HG02852 (cell line): Measurements from ENCODE around the gene SERBP1.
"Not testable (repeated sequence)": the region's sequence is repeated elsewhere in the genome, so short reads cannot be mapped to it uniquely, and the experiment has no call there.

ENCODE experiments used
- ATAC-seq: cut with Tn5 transposase; IDR thresholded peaks from one replicate; pipeline ENCODE4 v1.9.1; 2021; ENCODE audit warnings: mild to moderate bottlenecking, moderate library complexity; ENCODE audit not compliant: unreplicated experiment

Gene SERBP1

DNA sequence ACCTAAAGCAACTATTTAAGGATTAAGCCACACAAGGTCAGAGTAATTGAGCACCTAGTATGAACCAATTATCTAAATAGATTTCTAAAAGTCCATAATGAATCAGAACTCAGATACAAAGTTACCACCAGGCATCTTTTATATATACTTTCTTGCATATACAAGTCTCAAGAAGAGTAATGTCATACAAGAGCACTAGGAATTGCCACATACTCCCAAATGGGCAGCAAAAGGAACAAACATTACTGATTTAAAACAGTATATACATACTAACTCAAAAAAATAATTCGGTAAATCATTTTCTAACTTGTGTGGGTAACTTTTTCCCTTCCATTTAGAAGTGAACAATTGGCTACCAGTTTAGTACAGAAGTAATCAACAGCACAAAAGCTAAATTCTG lies 22.1 kb downstream of the SERBP1 start:
- no peak for ATAC-seq

DNA sequence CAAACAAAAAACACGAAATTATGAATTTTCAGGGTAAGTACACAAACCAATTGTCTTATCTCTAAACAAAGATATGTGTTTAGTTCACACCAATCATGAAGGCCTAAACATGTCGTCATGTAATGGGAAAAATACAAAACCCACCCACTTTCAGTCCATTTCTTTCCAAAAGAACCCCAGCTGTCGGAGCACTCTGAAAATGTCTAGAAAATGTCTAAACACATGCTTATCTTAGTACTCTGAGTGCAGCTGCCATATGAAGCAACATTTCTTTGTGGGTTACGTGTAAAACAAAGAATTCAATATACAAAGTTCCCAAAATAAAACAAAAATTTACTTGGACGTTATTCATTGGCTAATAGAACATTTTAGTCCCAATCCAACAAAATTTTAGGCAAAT lies 22.7 kb downstream of the SERBP1 start:
- no peak for ATAC-seq

DNA sequence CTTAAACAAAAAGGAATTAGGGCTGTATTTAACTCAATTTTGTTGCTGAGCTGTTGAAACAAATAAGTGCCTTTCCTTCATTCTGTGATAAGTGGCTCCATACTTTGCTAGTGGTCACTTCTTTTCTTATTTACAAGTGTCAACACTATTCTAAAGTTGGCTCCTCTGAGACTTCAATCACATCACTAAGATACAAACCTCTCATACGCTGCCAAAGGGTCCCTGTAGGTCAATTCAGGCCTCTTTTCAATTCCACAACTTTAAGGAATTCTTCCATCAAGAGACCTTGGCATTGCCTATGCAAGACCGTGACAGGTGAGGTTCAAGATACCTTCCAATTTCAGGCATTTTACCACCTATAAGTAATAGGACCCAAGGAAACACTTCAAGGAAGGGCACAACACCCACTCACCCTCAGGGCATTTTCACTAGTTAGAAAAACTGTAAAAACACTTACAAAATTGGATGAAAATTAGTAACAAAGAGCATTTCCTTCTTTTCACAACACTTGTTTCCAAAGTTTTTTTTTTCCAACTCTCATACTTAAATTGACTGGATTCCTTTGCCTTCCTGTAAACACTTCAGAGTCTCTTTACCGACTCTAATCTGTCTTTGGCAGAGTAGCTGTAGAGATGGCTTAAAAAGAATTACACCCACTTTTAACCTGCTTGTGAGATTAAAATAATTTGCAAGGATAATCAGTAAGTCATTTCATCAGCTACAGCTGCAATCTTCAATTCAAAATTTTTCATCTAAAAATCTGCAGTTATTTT lies 24.5 kb downstream of the SERBP1 start:
- ATAC-seq = no peak

DNA sequence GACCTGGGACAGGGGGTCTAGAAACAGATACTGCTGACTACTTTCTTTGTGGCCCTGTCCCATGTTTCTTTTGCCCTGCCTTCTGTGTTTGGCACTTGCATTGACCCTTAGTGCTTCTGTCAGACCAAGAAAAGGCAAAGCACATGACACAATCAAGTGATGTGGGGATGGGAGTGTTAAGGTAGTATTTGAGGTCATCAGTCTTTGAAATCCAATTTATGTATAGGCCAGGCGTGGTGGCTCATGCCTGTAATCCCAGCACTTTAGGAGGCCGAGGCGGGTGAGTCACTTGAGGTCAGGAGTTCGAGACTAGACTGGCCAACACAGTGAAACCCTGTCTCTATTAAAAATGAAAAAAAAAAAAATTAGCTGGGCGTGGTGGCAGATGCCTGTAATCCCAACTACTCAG lies 26.0 kb downstream of the SERBP1 start:
- no peak for ATAC-seq

DNA sequence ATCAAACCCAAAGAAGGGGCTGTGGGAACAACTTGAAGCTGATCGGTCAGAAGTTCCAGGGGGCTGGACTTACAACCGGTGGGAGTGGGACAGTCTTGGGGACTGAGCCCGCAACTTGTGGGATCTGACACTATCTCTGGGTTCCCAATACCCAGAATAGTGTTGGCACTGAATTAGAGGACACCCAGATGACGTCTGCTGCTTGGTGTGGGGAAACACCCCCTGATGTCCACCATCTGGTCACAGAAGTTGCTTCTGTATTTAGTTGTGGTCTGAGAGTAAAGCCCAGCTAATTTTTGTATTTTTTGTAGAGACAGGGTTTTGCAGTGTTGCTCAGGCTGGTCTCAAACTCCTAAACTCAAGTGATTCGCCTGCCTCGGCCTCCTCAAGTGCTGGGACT lies 28.8 kb downstream of the SERBP1 start:
- ATAC-seq = no peak

DNA sequence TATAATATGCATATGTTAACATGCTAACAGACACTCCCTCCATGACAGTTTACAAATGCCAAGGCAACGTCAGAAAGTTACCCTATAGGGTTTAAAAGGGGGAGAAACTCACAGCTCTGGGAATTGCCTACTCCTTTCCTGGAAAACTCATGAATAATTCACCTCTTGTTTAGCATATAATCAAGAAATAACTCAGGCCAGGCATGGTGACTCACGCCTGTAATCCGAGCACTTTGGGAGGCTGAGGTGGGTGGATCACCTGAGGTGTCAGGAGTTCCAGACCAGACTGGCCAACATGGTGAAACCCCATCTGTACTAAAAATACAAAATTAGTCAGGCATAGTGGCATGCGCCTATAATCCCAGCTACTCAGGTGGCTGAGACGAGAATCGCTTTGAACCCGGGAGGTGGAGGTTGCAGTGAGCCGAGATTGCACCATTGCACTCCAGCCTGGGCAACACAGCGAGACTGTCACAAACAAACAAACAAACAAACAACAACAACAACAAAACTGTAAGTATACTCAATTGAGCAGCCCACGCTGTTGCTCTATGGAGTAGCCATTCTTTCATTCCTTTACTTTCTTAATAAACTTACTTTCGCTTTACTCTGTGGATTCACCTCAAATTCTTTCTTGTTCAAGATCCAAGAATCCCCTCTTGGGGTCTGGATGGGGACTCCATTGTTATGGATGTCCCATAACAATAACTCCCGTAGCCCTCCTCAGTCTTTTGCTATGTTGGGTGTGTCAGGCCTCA lies 30.0 kb downstream of the SERBP1 start:
- not testable (repeated sequence) for ATAC-seq

DNA sequence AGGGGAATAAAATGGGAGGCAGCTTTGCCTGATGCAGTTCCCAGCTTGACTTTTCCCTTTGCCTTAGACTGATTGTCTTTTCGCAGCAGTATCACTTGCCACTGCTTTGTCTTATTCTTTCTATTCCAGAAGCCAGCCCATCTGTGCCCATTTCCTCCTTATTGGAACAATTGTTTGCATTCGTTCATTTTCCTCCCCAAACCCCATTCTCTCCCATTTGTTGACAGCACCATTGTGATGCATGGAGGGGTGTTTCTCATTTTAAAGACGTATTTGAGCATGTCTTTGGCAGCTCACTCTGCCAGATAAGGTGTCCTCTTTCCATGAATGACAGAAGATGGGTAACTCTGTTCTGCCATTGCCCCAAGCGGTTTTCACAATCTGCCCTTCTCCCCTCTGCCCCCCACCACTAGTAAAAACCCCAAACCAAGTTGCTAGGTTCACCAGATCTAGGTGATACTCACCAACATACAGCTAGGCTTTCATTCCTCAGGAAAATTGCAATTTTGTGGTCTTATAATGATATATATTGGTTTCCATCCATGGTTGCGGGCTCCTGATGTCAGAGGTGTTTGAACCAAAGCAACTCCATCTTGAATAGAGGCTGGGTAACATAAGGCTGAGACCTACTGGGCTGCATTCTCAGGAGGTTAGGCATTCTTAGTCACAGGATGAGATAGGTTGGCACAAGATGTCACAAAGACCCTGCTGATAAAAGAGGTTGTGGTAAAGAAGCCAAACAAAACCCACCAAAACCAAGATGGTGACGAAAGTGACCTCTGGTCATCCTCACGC lies 30.8 kb downstream of the SERBP1 start:
- ATAC-seq = no peak

DNA sequence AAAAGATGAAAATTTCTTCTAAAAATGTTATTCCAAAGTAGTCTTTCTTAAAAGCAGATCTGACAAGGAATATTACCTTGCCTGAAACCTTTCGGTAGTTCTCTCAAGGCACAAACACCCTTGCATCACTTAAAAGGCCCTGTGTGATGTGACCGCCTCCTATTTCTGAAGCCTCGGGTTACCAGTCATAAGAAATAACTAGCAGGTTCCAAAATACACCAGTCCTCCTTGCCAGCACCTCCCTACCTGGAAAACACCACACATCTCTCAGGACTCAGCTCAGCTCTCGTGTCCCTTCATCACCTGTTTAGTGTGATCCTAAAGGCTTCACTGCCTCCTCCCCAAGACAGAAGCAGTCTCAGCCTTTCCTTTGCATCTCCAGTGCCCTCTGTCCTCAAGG lies 35.7 kb downstream of the SERBP1 start:
- no peak for ATAC-seq

DNA sequence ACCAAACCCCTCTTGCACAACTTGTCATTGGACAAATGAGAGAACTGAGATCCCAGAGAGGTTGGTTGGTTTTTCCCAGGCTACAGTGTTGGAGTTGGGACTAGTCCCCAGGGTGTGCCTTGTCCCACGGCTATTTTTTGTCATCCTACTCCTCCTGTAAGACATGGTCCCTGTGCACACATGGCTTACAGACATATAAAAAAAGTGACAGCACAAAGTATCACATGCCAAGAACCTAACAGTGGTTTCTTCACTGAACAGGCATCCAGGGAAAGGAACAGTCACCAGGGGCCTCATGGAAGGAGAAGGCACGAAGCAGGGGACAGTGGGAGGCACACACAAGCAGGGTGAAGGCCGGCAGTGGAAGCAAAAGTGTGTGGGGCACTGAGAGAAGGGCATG lies 36.5 kb downstream of the SERBP1 start:
- ATAC-seq = no peak

DNA sequence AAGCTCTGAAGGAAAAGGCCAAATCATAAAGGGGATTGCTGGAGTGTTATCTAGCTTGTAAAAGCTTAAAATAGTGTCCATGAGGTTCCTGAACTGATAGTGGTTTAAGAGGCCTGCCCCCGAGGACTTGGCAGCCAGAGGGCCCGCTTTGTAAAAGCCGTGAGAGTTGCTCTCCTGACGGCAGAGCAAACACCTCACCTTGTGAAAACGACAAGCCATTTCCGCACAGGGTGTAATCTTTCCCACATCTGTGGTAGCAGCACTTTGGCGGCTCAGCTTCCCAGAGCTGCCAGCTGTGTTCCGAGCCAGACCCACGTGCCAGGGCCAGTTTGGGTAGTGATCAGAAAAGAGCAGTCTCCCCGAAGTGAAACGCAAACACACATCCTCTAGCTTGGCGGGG lies 37.0 kb downstream of the SERBP1 start:
- no peak for ATAC-seq

DNA sequence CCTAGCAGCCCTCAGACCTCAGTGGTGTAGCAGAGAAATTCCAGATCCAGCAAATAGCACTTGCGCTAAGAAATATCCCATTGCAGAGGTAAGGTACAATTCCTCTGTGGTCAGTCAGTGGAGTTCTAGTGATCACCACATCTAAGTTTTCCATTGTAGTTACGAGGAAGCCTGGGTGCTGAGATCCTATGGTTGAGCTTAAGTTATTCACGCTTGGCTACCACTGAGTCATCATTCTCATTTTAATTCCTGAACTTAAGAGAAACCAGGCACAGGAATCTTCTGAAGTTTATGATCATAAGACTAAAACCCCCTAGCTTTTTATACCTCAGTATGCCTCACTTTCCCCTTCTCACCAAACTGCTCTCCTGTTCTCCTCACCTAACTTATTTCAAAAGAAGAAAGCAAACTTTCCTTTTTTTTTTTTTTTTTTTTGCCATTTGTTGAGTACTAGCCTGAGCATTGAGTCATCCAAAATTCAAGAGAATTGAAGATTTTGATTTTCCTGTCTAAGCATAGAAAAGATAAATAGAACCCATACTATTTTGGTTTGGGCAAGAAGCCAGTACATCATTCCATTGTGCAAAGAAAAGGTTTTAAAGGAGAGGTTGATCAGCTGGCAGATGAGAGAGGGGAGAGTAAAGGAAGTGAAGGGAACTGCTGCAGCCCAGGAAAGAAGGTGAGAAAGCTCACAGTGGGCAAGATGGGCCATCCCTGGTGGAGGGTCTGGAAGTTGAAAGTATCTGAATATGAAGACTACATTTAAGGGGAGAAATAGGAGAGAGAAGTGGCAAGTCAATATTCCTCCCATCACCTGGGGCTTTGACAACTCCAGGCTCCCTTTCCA lies 39.9 kb downstream of the SERBP1 start:
- ATAC-seq = no peak

DNA sequence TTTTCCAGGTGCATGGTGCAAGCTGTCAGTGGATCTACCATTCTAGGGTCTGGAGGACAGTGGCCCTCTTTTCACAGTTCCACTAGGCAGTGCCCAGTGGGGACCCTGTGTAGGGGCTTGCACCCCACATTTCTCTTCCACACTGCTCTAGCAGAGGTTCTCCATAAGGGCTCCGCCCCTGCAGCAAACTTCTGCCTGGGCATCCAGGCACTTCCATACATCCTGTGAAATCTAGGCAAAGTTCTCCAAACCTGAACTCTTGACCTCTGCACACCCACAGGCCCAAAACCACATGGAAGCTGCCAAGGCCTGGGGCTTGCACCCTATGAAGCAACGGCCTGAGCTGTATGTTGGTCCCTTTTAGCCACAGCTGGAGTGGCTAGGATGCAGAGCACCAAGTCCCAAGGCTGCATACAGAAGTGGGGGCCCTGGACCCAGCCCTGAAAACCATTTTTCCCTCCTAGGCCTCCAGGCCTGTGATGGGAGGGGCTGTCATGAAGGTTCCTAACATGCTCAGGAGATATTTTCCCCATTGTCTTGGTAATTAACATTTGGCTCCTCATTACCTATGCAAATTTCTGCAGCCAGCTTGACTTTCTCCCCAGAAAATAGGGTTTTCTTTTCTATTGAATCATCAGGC lies 46.1 kb downstream of the SERBP1 start:
- ATAC-seq = no peak

DNA sequence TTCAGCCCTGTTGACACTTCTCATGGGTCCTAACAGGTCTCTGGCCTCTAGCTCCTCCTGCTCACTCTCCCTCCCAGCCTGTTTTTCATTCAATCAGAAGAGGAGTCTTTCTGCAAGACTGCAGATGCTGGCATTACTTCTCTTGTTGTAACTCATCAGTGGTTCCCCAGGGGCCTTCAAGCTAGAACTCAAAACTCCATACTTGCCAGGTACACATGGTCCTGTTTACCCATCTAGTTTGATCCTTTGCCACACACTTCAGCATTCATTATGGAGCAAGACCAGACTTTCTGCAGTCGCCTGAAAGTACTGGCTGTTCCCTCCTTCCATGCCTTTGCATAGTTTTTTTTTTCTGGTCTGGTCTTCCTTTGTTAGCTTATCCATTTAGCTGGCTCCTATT lies 47.9 kb downstream of the SERBP1 start:
- ATAC-seq = no peak

DNA sequence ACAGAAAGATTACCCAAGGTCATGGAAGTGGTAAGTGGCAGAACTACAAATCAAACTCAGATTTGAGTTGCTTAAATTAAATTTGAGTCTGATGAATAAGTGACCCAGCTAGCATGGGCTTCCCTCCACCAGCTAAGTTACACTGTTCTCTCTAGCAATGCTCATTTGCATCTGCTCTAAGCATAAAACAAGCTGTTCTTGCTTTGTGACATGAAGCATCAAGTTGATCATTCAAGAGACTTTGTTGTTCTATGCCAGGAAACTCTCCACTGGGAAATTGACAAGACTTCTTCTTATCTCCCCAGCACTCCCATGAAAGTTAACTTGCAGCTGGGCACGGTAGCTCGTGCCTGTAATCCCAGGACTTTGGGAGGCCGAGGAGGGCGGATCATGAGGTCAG lies 49.0 kb downstream of the SERBP1 start:
- ATAC-seq = no peak

DNA sequence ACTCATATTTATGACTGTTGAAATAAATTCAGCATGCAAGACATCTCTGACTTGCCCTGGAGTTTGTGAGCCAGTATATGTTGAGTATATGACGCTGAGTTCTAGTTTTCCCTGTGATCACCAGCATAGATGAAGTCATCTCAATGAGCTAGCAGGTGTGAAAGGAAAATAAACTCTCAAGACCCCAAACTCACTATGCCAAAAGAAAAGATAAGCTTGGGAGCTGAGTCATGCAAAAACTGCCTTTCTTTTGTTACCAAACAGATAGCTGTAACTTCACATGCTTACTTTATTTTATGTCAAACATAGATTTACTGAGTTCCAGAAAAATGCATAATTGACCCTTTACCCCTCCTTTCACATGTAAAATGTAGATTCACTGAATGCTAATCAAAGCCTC lies 52.9 kb downstream of the SERBP1 start:
- ATAC-seq = no peak

DNA sequence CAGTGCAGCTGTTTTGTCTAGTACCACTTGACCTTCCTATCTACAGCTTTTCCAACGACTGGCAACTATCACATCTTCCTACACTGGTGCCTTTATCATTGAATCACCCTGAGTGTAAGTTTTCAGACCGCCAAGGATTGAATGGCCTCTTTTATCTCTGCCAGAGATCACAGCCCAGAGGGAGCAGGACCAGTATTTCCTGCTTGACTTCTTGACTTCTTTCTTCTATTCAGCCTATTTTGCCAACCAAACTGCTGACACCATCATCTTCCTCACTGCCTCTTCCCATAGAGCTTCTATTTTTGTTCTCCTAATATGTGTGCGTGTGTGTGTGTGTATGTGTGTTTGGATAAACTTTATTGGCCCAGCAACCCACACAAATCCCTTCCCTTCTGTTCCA lies 53.8 kb downstream of the SERBP1 start:
- no peak for ATAC-seq

DNA sequence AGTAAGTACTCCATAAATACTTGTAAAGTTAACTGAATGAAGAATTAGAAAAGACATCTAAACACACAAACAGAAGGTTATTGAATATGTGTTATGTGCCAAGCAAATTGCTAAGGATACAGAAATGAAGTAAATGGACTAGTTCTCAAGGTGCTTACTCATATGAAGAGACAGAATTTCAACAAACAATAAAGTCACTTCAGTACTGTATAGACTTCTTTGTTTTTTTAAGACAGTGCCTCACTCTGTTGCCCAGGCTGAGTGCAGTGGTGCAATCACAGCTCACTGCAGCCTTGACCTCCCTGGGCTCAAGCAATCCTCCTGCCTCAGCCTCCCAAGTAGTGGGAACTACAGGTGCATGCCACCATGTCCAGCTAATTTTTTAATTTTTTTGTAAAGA lies 57.3 kb downstream of the SERBP1 start:
- no peak for ATAC-seq

DNA sequence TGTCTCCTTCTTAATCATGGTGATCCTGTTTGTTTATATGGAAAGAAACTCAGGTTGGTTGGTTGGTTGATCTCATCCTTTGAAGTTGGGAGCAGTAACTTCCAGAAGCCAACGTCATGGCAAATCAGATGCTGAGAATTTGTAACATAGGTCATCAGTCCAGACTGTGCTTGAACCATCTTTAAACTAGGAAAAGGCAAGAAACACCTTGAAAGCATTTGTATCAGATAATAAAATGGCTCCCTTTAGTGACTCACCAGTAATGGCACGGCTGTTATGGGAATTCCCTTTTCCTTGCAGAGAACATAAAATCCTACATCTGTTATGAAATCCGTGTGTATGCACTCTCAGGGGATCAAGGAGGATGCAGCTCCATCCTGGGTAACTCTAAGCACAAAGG lies 58.1 kb downstream of the SERBP1 start:
- ATAC-seq = no peak

DNA sequence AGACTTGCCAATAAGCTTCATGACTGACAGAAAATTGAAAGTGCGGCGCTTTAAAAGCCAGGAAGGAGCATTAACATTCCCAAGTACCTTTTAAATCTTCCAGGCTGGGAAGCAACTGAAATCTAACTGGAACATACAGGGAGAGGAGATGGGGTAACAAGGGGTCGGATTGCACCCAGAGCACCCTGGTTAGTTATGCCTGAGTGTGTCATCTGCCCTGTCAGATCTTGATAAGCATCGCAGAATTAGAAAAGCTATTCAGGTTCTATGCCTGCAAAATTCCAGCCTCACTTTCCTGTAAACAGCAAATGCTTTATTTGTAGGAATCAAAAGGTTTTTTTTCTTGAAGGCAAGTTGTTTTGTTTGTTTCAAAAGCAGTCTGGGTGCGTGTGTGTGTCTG lies 58.5 kb downstream of the SERBP1 start:
- ATAC-seq = no peak

DNA sequence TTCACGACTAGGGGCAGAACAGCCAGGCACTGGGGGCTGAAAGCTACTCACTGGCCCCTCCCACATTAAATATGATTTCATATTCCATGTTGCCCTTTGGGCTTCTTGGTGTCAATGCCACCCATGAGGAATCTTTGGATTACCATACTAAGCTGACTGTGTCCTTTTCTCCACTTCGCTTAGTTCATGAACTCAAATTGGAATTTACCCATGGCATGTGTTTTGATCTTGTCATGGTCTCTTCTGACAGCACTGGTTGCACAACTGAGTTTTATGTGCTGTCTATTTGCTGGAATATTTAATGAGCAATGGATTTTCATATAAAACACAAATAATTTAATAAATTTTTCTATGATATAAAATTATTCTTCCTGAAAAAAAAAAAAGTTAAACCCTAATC lies 59.2 kb downstream of the SERBP1 start:
- no peak for ATAC-seq
